Measurements from ENCODE around the gene NTN1.

NTN1 gene

DNA sequence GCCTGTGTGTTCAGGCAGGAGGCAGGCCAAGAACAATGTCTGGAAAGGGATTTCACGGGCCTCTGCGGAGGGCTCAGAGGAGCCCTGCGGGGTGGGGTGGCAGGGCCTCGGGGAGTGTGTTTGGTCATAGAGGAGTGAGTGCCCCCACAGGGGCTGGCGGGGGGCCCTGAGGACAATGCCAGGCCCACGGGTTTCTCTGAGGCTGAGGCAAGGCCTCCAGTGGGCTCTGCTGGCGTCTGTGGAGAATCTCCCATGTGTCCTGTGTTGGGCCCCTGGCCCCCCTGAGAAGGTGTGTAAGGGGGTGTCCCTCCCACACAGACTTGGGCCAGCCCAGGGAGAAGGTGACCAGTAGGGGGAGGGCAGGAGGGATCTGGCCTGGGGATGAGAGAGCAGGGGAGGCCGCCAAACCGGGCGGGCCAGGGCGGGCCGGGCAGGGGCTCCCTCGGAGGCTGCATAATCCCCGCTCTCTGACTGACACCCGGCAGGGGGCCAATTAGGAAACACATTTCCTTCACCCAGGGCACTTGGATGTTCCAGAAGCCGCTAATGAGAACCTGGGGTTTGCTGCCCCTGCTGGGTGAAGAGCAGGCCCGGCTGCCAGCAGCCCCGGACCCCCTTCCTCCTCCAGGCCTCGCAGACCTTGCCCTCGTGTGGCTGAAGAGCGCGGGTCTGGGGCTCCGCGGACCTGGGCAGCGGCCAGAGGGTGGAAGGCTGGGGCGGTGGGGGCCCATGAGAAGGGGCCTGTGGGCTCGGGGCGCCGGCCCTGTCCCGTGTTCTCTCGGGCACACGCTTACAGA lies 204.2 kb downstream of the NTN1 start:
- H3K9me3 ChIP-seq (ENCODE audit: control insufficient read depth, low read length) = no peaks in the 10 kb centered on the region
- H3K36me3 ChIP-seq (ENCODE audit: control insufficient read depth, insufficient read depth, low read length) = no peaks in the 10 kb centered on the region
- H3K27me3 ChIP-seq (ENCODE audit: control insufficient read depth, insufficient read depth, low read length) = no peaks in the 10 kb centered on the region
- H3K9ac ChIP-seq (ENCODE audit: low read length) = no peak overlapping the region
- H3K4me3 ChIP-seq (ENCODE audit: low read length) = no peak overlapping the region
- no peaks in the 10 kb centered on the region for H3K4me1 ChIP-seq (ENCODE audit: control insufficient read depth, insufficient read depth, low read length)

GRCh38 chr17:9226130-9226793 lies 205.0 kb downstream of the NTN1 start:
- no peaks in the 10 kb centered on the region for H3K9me3 ChIP-seq (ENCODE audit: control insufficient read depth, low read length)
- no peaks in the 10 kb centered on the region for H3K27me3 ChIP-seq (ENCODE audit: control insufficient read depth, insufficient read depth, low read length)
- no peak overlapping the region for H3K4me3 ChIP-seq (ENCODE audit: low read length)
- no peaks in the 10 kb centered on the region for H3K36me3 ChIP-seq (ENCODE audit: control insufficient read depth, insufficient read depth, low read length)
- no peak overlapping the region for H3K9ac ChIP-seq (ENCODE audit: low read length)
- no peaks in the 10 kb centered on the region for H3K4me1 ChIP-seq (ENCODE audit: control insufficient read depth, insufficient read depth, low read length)

- no peaks in the 10 kb centered on the region for H3K36me3 ChIP-seq (ENCODE audit: control insufficient read depth, insufficient read depth, low read length)
- H3K4me3 ChIP-seq (ENCODE audit: low read length) = no peak overlapping the region
- no peak overlapping the region for H3K9ac ChIP-seq (ENCODE audit: low read length)
Observed at GRCh38 chr17:9226794-9227135, 205.5 kb downstream of the NTN1 start.

GRCh38 chr17:9227819-9228407 lies 206.6 kb downstream of the NTN1 start:
- Histone ChIP-seq H3K4me3 (ENCODE audit: low read length) (no peak overlapping the region), H3K4me1 (ENCODE audit: control insufficient read depth, insufficient read depth, low read length) (no peaks in the 10 kb centered on the region), H3K9ac (ENCODE audit: low read length) (no peak overlapping the region), H3K27me3 (ENCODE audit: control insufficient read depth, insufficient read depth, low read length) (no peaks in the 10 kb centered on the region), H3K9me3 (ENCODE audit: control insufficient read depth, low read length) (no peaks in the 10 kb centered on the region), H3K36me3 (ENCODE audit: control insufficient read depth, insufficient read depth, low read length) (no peaks in the 10 kb centered on the region)

More at GRCh38 chr17:9226794-9227135, 205.5 kb downstream of the NTN1 start:
- Histone ChIP-seq H3K9me3 (ENCODE audit: control insufficient read depth, low read length) (no peaks in the 10 kb centered on the region), H3K4me1 (ENCODE audit: control insufficient read depth, insufficient read depth, low read length) (no peaks in the 10 kb centered on the region), H3K27me3 (ENCODE audit: control insufficient read depth, insufficient read depth, low read length) (no peaks in the 10 kb centered on the region)

DNA sequence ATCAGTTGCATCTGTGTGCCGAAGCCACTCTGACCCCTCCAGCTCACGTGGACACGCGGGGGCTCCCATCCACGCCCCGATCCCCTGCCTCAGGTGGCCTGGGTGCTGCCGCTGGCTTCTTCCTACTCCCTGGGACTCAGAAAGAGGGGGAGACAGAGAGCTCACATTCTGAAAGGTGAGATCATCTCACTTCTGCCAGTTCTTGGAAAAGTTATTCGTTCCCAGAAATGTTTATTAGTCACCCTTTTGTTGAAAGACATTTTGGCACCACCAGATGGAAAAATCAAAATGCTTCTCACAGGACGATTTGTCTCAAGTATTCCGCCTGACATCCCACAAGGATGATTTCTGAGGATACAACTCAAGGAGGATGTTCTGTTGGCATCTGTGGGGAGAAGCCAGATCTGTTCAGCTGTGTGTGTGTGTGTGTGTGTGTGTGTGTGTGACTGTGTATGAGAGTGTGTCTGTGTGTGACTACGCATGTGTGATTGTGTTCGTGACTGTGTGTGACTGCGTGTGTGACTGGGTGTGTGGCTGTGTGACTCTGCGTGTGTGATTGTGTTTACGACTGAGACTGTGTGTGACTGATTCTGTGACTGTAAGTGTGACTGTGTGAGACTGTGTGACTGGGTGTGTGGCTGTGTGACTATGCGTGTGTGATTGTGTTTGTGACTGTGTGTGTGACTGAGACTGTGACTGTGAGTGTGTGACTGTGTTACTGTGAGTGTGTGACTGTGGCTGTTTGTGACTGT lies 207.3 kb downstream of the NTN1 start:
- H3K9me3 ChIP-seq (ENCODE audit: control insufficient read depth, low read length) = no peaks in the 10 kb centered on the region
- H3K4me1 ChIP-seq (ENCODE audit: control insufficient read depth, insufficient read depth, low read length) = no peaks in the 10 kb centered on the region
- peaks cover 5% of the 10 kb centered on the region for H3K27me3 ChIP-seq (ENCODE audit: control insufficient read depth, insufficient read depth, low read length)
- H3K4me3 ChIP-seq (ENCODE audit: low read length) = no peak overlapping the region
- no peaks in the 10 kb centered on the region for H3K36me3 ChIP-seq (ENCODE audit: control insufficient read depth, insufficient read depth, low read length)
- H3K9ac ChIP-seq (ENCODE audit: low read length) = no peak overlapping the region

GRCh38 chr17:9229160-9229825 lies 208.0 kb downstream of the NTN1 start:
- Histone ChIP-seq H3K9me3 (ENCODE audit: control insufficient read depth, low read length) (no peaks in the 10 kb centered on the region), H3K27me3 (ENCODE audit: control insufficient read depth, insufficient read depth, low read length) (peaks cover 5% of the 10 kb centered on the region), H3K36me3 (ENCODE audit: control insufficient read depth, insufficient read depth, low read length) (no peaks in the 10 kb centered on the region), H3K4me3 (ENCODE audit: low read length) (no peak overlapping the region), H3K4me1 (ENCODE audit: control insufficient read depth, insufficient read depth, low read length) (no peaks in the 10 kb centered on the region), H3K9ac (ENCODE audit: low read length) (no peak overlapping the region)

GRCh38 chr17:9229826-9230201 lies 208.5 kb downstream of the NTN1 start:
- Histone ChIP-seq H3K4me1 (ENCODE audit: control insufficient read depth, insufficient read depth, low read length) (no peaks in the 10 kb centered on the region), H3K4me3 (ENCODE audit: low read length) (no peak overlapping the region), H3K27me3 (ENCODE audit: control insufficient read depth, insufficient read depth, low read length) (peaks cover 5% of the 10 kb centered on the region), H3K36me3 (ENCODE audit: control insufficient read depth, insufficient read depth, low read length) (no peaks in the 10 kb centered on the region), H3K9me3 (ENCODE audit: control insufficient read depth, low read length) (no peaks in the 10 kb centered on the region), H3K9ac (ENCODE audit: low read length) (no peak overlapping the region)

DNA sequence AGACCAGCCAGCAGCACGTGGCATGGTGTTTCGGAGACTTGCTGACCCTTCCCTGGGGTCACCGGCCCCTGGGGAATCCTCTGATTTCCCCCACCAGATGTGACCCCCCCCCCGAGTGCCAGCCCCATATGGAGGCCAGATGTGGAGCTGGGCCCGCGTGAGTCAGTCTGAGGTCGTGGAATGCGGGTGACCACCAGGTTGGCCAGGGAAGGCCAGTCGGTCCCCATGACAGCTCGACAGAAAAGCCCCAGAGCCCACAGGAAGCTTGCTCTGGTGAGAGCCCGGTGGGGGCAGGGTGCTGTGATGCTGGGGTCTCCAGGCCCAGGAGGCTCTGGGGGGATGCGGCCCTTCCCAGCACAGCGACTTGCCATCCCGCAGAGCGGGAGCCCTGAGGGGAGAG lies 209.0 kb downstream of the NTN1 start:
- H3K4me3 ChIP-seq (ENCODE audit: low read length) = no peak overlapping the region
- H3K9ac ChIP-seq (ENCODE audit: low read length) = no peak overlapping the region
- H3K36me3 ChIP-seq (ENCODE audit: control insufficient read depth, insufficient read depth, low read length) = no peaks in the 10 kb centered on the region
- H3K27me3 ChIP-seq (ENCODE audit: control insufficient read depth, insufficient read depth, low read length) = peaks cover 5% of the 10 kb centered on the region
- H3K9me3 ChIP-seq (ENCODE audit: control insufficient read depth, low read length) = no peaks in the 10 kb centered on the region
- no peaks in the 10 kb centered on the region for H3K4me1 ChIP-seq (ENCODE audit: control insufficient read depth, insufficient read depth, low read length)

DNA sequence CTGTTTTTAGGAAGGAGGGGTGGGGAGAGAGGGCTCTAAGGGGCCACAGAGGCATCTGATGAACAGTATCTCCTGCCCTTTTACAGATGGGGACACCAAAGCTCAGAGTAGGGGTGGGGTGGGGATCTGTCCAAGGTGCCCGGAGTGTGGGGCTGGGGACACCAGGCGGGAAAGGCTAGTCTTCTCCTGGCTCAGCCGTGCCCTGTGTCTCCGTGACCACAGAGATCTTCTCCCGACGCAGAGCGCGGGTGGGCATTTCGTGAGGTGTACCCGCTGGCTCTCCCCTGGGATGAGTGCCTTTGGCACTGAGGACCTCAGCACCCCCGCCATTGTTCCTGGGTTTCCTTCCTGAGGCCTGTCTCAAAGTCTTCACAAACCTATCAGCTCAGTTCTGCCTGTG lies 209.6 kb downstream of the NTN1 start:
- Histone ChIP-seq H3K4me3 (ENCODE audit: low read length) (no peak overlapping the region), H3K4me1 (ENCODE audit: control insufficient read depth, insufficient read depth, low read length) (no peaks in the 10 kb centered on the region), H3K9ac (ENCODE audit: low read length) (no peak overlapping the region), H3K27me3 (ENCODE audit: control insufficient read depth, insufficient read depth, low read length) (peaks cover 5% of the 10 kb centered on the region), H3K9me3 (ENCODE audit: control insufficient read depth, low read length) (no peaks in the 10 kb centered on the region), H3K36me3 (ENCODE audit: control insufficient read depth, insufficient read depth, low read length) (no peaks in the 10 kb centered on the region)

- no peaks in the 10 kb centered on the region for H3K4me1 ChIP-seq (ENCODE audit: control insufficient read depth, insufficient read depth, low read length)
- no peaks in the 10 kb centered on the region for H3K9me3 ChIP-seq (ENCODE audit: control insufficient read depth, low read length)
- peaks cover 5% of the 10 kb centered on the region for H3K27me3 ChIP-seq (ENCODE audit: control insufficient read depth, insufficient read depth, low read length)
- H3K4me3 ChIP-seq (ENCODE audit: low read length) = no peak overlapping the region
- H3K9ac ChIP-seq (ENCODE audit: low read length) = no peak overlapping the region
- no peaks in the 10 kb centered on the region for H3K36me3 ChIP-seq (ENCODE audit: control insufficient read depth, insufficient read depth, low read length)
Observed at GRCh38 chr17:9231449-9232154, 210.3 kb downstream of the NTN1 start.

GRCh38 chr17:9232155-9232475 lies 210.8 kb downstream of the NTN1 start:
- no peaks in the 10 kb centered on the region for H3K36me3 ChIP-seq (ENCODE audit: control insufficient read depth, insufficient read depth, low read length)
- no peaks in the 10 kb centered on the region for H3K4me1 ChIP-seq (ENCODE audit: control insufficient read depth, insufficient read depth, low read length)
- H3K4me3 ChIP-seq (ENCODE audit: low read length) = no peak overlapping the region
- no peak overlapping the region for H3K9ac ChIP-seq (ENCODE audit: low read length)
- no peaks in the 10 kb centered on the region for H3K9me3 ChIP-seq (ENCODE audit: control insufficient read depth, low read length)
- H3K27me3 ChIP-seq (ENCODE audit: control insufficient read depth, insufficient read depth, low read length) = peaks cover 5% of the 10 kb centered on the region

Data from mucosa of stomach (tissue), 1 donor.